ENCODE data around the gene CALML6. TPM values are rescaled to one million over a fixed set of nuclear protein-coding genes. Genes with fewer than 3 reads are reported as not detected.

Gene CALML6
- total and polyA plus RNA-seq, 5 donors, result 0.18 to 0.36 (median 0.24) TPM; not detected in 2

Other genes starting within 250 kb of the CALML6 start
- 10 to 100 TPM; 16.9 to 29.5 (median 26.2) TPM for gene SLC35E2B, start 222.5 kb upstream of the CALML6 start, total RNA-seq
- 14.3 TPM for gene SLC35E2B, start 222.5 kb upstream of the CALML6 start, polyA plus RNA-seq
- gene CDK11A, start 190.9 kb upstream of the CALML6 start, total RNA-seq, result 10 to 100 TPM; 16.9 to 25.4 (median 21.8) TPM
- 21.6 TPM for gene CDK11A, start 190.9 kb upstream of the CALML6 start, polyA plus RNA-seq
- 10 to 100 TPM; 31.8 to 42.8 (median 38.2) TPM for gene NADK, start 136.8 kb upstream of the CALML6 start, total RNA-seq
- gene NADK, start 136.8 kb upstream of the CALML6 start, polyA plus RNA-seq, result 25.5 TPM
- gene GNB1, start 24.2 kb upstream of the CALML6 start, total RNA-seq, result 100 to 1,000 TPM; 152 to 205 (median 174) TPM
- gene GNB1, start 24.2 kb upstream of the CALML6 start, polyA plus RNA-seq, result 73.7 TPM
- gene TMEM52, start 4.0 kb downstream of the CALML6 start, total RNA-seq, result under 1 TPM; 0.34 to 0.89 (median 0.59) TPM
- gene TMEM52, start 4.0 kb downstream of the CALML6 start, polyA plus RNA-seq, result 1.9 TPM
- gene CFAP74, start 88.5 kb downstream of the CALML6 start, total RNA-seq, result not detected
- 0.11 TPM for gene CFAP74, start 88.5 kb downstream of the CALML6 start, polyA plus RNA-seq
- gene GABRD, start 104.1 kb downstream of the CALML6 start, total RNA-seq, result under 1 TPM in 3 of 4 donors, not detected in 1; 0.26 to 0.85 (median 0.45) TPM
- gene GABRD, start 104.1 kb downstream of the CALML6 start, polyA plus RNA-seq, result 0.48 TPM
- gene PRKCZ, start 135.2 kb downstream of the CALML6 start, total RNA-seq, result 10 to 100 TPM; 15.1 to 28.1 (median 22.3) TPM
- gene PRKCZ, start 135.2 kb downstream of the CALML6 start, polyA plus RNA-seq, result 21.2 TPM